HUDEP-2 (cell line): Measurements from ENCODE around the gene PIGM.

Experiments used
- DNase-seq, 76 experiments: peaks; one replicate each; lab custom pipeline; 2025; ENCODE audit not compliant: unreplicated experiment in 76 of 76; lab: John Stamatoyannopoulos, UW

The PIGM gene

GRCh38 chr1:159992161-159992560 is 39.6 kb downstream of the PIGM start:
- no peak for DNase-seq

- peak in 2 of 76 experiments; percentile 4 to 9 for DNase-seq
These were observed 40.3 kb downstream of the PIGM start for GRCh38 chr1:159991513-159991912.

GRCh38 chr1:159990005-159990404 is 41.8 kb downstream of the PIGM start:
- no peak for DNase-seq

GRCh38 chr1:159989581-159989980 is 42.2 kb downstream of the PIGM start:
- DNase-seq, result no peak

GRCh38 chr1:159988006-159988405 is 43.8 kb downstream of the PIGM start:
- DNase-seq, result no peak

GRCh38 chr1:159987186-159987585 is 44.6 kb downstream of the PIGM start:
- no peak for DNase-seq

GRCh38 chr1:159986531-159986930 is 45.3 kb downstream of the PIGM start:
- DNase-seq, result no peak

- DNase-seq, result no peak
These were observed 45.7 kb downstream of the PIGM start for GRCh38 chr1:159986093-159986492.

- no peak for DNase-seq
These were observed 46.3 kb downstream of the PIGM start for GRCh38 chr1:159985473-159985872.

GRCh38 chr1:159983681-159984080 is 48.1 kb downstream of the PIGM start:
- DNase-seq, result no peak

- no peak for DNase-seq
These were observed 49.5 kb downstream of the PIGM start for GRCh38 chr1:159982280-159982679.

GRCh38 chr1:159981351-159982055 is 50.3 kb downstream of the PIGM start:
- DNase-seq, result no peak

GRCh38 chr1:159980786-159981185 is 51.0 kb downstream of the PIGM start:
- DNase-seq, result no peak

GRCh38 chr1:159980076-159980475 is 51.7 kb downstream of the PIGM start:
- no peak for DNase-seq

- DNase-seq, result no peak
These were observed 52.5 kb downstream of the PIGM start for GRCh38 chr1:159979257-159979656.

- no peak for DNase-seq
These were observed 53.7 kb downstream of the PIGM start for GRCh38 chr1:159978107-159978398.

- no peak for DNase-seq
These were observed 54.3 kb downstream of the PIGM start for GRCh38 chr1:159977364-159978106.
